ENCODE results near the gene SLC50A1.
A peak's percentile ranks its signal among the peaks of the same experiment; 100 is the strongest.

The SLC50A1 gene

GRCh38 chr1:155171836-155172731, 36.4 kb downstream of the SLC50A1 start:
- TF ChIP-seq CTCF (IDR thresholded peaks at IDR 0.05; ENCODE audit: extremely low read depth, missing control alignments) = no peak
- peak; percentile 7 for DNase-seq (ENCODE audit: low spot score)

- peak; percentile 95 for TF ChIP-seq CTCF (IDR thresholded peaks at IDR 0.05; ENCODE audit: extremely low read depth, missing control alignments)
- peak; percentile 97 for DNase-seq (ENCODE audit: low spot score)
These were observed 37.3 kb downstream of the SLC50A1 start, which contains the start of gene KRTCAP2 for GRCh38 chr1:155172732-155173477. Gene KRTCAP2, minus strand, starts transcription at chr1:155173304. Its CDS starts 80 bp downstream, at chr1:155173224.

GRCh38 chr1:155173478-155174323, 38.0 kb downstream of the SLC50A1 start, which contains the start of gene TRIM46:
Gene TRIM46, plus strand, starts transcription at chr1:155173849. Its CDS starts 118 bp downstream, at chr1:155173967.
- TF ChIP-seq CTCF (IDR thresholded peaks at IDR 0.05; ENCODE audit: extremely low read depth, missing control alignments) = no peak
- peak; percentile 81 for DNase-seq (ENCODE audit: low spot score)

- peak; percentile 36 for DNase-seq (ENCODE audit: low spot score)
- TF ChIP-seq CTCF (IDR thresholded peaks at IDR 0.05; ENCODE audit: extremely low read depth, missing control alignments) = no peak
These were observed 39.0 kb downstream of the SLC50A1 start for GRCh38 chr1:155174324-155175280.

- TF ChIP-seq CTCF (IDR thresholded peaks at IDR 0.05; ENCODE audit: extremely low read depth, missing control alignments) = no peak
- DNase-seq (ENCODE audit: low spot score) = peak; percentile 14
These were observed 39.8 kb downstream of the SLC50A1 start for GRCh38 chr1:155175281-155175926.

GRCh38 chr1:155175927-155176371, 40.3 kb downstream of the SLC50A1 start:
- TF ChIP-seq CTCF (IDR thresholded peaks at IDR 0.05; ENCODE audit: extremely low read depth, missing control alignments) = no peak
- no peak for DNase-seq (ENCODE audit: low spot score)

All from GM20000 (cell line).